ENCODE results near the gene LRRC4C.
"Not testable (repeated sequence)": the region's sequence is repeated elsewhere in the genome, so short reads cannot be mapped to it uniquely, and the experiment has no call there.

LRRC4C gene

DNA sequence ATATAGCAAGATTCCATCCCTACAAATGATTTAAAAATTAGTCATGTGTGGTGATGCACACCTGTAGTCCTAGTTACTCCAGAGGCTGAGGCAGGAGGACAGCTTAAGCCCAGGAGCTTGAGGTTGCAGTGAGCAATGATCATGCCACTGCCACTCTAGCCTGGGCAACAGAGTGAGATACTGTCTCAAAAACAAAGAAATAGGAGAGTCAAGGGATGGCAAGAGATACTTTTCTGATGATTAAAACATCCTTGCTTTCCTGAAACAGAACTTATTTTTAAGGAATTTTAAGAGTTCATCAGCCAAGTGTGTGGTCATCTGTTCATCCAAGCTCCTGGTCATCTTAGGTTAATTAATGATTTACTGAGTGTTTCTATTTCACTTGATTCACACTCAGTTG lies 1252.0 kb downstream of the LRRC4C start:
- no peak for DNase-seq

DNA sequence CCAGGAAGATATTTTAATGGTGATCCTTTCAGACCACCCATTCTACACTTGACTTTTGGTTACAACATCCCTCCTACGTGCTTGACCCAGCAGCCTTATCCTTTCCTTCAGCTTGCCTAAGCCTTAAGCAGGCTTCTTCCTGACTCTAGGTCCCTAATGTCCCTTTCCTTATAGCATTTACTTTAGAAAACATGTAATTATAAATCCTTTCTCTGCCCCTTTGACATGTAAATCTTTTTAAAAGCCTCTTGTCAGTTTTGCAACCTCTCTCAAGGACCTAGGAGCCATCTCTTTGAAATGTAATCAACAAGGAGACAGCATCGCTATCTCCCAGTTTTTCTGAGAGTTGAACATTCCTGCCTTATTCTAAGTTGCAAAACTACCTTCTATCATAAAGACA lies 1255.2 kb downstream of the LRRC4C start:
- DNase-seq = no peak

DNA sequence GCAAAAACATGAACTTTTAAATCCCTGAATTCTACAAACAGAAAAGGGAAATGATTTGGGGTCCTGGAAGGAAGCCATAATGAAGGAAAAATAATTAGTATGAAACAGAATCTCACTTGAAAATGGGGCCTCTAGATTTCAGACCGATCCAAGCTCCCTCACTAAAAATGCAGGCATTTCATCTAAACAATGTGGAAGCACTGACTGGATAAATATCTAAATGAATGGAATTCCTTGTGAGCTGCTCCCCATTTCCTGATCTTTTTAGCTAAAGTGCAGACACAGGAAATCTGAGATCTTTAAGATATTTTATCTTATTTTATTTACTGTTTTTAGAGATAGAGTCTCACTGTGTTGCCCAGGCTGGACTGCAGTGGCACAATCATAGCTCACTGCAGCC lies 1255.8 kb downstream of the LRRC4C start:
- DNase-seq = no peak

GRCh38 chr11:40202589-40203270 lies 1256.7 kb downstream of the LRRC4C start:
- no peak for DNase-seq

- not testable (repeated sequence) for DNase-seq
Measured at GRCh38 chr11:40192590-40192989, 1266.9 kb downstream of the LRRC4C start.

- no peak for DNase-seq
Measured at GRCh38 chr11:40190294-40190693, 1269.2 kb downstream of the LRRC4C start.

GRCh38 chr11:40188848-40189247 lies 1270.6 kb downstream of the LRRC4C start:
- DNase-seq = no peak

GRCh38 chr11:40187295-40187694 lies 1272.2 kb downstream of the LRRC4C start:
- DNase-seq = no peak

DNA sequence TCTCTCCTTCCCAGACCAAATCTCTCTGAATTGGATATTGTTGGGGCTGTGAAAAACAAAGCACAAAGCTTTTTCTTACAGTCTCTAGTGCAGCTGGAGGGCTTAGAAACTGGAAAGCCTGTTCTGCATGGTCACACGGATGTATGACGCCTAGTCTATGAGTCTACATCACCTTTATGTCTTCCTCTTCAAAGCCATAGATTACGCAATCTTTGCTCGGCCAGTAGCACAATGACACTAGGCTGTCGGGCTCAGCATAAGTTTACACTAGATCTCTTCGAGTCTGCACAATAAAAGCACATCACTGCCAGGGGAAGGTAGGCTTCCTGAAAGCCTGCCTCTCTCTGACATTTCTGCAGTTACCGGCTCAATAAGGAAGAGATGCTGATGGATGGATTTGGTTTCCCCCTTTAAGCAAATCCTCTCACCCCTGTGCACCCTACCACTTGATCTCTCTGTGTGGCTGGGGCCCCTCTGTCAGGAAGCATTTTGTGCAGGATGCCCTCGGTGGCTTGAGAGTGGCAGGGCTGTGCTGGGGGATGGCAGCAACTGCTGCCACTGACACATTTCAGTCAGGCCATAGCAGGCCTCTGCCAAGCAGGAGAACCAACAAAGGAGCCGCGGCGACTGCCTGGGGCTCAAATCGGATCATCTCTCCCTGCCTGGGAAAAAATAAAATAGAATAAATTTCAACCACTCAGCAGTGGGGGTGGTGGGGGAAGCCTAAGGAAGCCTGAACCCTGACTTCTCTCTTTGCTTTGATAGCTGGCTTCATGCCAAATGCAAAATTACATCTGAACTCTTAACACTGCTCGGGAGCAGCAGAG lies 1272.8 kb downstream of the LRRC4C start:
- DNase-seq = no peak

- DNase-seq = no peak
Measured at GRCh38 chr11:40185793-40186192, 1273.7 kb downstream of the LRRC4C start.

GRCh38 chr11:40183073-40184064 lies 1276.1 kb downstream of the LRRC4C start:
- no peak for DNase-seq

GRCh38 chr11:40179541-40179940 lies 1279.9 kb downstream of the LRRC4C start:
- no peak for DNase-seq

- DNase-seq = no peak
Measured at GRCh38 chr11:40178470-40178869, 1281.0 kb downstream of the LRRC4C start.

DNA sequence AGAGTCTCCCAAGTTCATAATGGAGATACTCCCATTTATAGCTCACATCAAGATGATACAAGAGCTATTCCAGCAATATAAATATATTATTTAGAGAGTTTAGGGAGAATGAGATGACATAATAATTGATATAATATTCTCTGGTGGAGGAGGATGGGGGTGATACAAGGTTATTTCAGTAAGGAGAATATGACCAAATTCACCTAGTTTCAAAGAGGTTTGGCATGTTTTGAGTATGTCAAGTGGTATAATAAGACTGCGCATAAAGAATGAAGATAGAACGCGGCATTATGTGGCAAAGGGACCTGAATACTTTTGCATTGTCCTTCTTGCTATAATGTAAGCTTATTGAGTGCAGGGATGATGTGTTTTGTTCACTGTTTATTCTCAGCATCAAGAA lies 1283.5 kb downstream of the LRRC4C start:
- no peak for DNase-seq

DNA sequence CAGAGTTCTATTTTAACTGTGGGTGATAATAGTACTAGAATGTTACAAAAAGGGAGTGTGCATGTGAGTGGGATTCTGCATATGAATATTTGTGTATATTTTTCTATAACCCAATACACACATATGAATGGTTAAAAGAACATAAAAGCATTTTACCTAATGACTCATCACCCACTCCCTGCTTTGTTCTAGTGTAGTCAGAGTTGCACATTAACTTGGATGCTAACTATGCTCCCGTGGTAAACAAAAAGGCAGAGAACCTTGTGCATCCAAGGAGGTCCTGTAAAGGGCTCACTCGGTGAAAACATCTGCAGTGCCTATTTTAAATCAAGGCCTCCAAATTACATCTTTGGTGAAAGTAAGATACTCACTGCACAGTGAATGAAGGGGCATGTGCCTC lies 1289.4 kb downstream of the LRRC4C start:
- DNase-seq = no peak

DNA sequence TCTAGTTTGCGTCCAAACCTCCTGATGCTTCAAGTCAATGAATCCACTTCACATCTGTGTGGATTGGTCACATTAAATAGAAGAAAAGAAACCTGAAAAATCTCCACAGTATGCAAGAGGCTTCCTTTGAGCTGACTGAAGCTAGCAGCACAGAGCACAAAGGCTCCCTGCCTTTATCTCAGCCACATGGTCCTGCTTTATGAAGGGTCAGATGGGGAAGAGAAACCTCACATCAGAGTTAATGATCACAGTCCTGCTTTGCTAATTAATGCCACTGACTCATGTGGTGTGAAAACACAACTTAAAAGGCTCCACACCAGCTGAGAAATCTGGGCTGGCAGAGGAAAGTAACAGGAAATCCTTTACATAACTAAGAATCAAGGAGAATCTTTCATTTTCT lies 1291.0 kb downstream of the LRRC4C start:
- no peak for DNase-seq

DNA sequence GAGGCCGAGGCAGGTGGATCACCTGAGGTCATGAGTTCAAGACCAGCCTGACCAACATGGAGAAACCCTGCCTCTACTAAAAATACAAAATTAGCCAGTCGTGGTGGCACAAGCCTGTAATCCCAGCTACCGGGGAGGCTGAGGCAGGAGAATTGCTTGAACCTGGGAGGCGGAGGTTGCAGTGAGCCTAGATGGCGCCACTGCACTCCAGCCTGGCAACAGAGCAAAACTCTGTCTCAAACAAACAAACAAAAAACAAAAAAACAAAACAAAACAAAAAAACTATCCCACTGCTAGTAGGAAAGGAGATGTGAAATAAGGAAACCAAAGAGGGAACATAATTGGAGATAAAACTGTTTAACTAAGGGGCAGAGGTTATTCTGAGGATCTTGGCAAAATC lies 1291.6 kb downstream of the LRRC4C start:
- not testable (repeated sequence) for DNase-seq

DNA sequence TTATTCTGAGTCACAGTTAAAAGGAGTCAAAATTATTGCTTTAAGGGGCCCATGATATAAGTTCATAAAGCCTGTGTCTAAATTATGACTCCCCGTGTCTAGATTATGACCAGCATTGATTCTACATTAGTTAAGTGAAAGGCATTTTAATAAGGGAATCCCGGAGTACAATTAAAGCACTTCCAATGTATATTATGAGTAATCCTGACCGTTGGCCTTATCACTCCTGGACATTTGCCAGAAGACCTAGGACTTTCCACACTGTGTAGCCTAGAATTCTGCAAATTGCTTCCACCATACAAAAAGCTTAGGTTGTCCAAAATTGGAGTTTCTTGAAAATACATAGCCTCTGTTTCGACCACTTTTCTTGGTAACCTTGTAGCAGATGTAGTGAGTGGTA lies 1292.6 kb downstream of the LRRC4C start:
- no peak for DNase-seq

GRCh38 chr11:40162901-40163883 lies 1296.3 kb downstream of the LRRC4C start:
- no peak for DNase-seq

- no peak for DNase-seq
Measured at GRCh38 chr11:40161854-40162410, 1297.5 kb downstream of the LRRC4C start.

DNA sequence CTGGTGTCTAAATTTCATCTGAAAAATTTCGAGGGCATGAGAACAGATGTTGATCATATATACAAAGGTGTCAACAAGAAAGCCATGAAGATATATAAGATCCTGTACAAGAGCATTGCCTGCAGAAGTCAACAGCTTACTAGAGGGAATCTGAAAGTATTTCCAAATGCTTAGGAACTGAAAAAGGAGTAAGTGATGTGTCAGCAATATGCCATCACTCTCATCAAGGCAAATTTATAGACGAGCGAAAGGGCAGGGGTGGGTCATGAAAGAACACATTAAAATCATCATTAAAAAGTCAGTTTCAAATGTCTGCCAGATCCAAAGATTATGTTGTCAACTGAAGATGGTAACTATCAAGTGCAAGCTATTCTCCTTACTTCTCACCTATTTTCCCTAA lies 1299.0 kb downstream of the LRRC4C start:
- DNase-seq = no peak

DNA sequence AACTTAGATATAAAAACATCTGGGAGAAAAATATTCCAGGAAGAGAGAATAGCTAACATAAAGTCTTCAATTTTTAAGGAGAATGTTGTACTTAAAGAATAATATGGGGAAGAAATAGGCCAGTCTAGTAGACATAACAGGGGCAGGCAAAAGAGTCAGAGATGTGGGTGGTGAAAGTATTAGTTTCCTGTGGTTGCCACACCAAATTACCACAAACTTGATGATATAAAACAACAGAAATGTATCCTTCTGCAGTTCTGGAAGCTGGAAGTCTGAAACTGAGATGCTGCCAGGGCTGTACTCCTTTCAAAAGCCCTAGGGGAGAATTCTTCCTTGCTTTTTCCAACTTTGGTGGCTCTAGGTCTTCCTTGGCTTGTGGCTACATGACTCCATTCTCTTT lies 1309.7 kb downstream of the LRRC4C start:
- DNase-seq = no peak

Data from activated gamma-delta T cell (primary cell).